HL-60 (cell line): ENCODE data around the gene TNFSF4.

Experiments used
- DNase-seq, 2 experiments: peaks; one replicate each; pipeline ENCODE4 v3.0.0-alpha.2; 2010 to 2020; ENCODE audit warnings: low read depth in 1 of 2, low spot score in 1 of 2
- H3K27ac ChIP-seq: fragments of 250-450 bp; sonication (Bioruptor Pico); replicated peaks from 2 replicates; pipeline ENCODE4 v1.5.1; 2020; ENCODE audit warnings: mild to moderate bottlenecking, moderate library complexity
- H3K27me3 ChIP-seq: fragments of 250-450 bp; sonication (Bioruptor Pico); 2 replicates; pipeline ENCODE4 v1.5.1; 2021; ENCODE audit warnings: mild to moderate bottlenecking, moderate library complexity; ENCODE audit not compliant: insufficient read depth, poor library complexity, severe bottlenecking
- H3K4me3 ChIP-seq: replicated peaks from 2 replicates; pipeline ENCODE4 v1.5.1; 2011; ENCODE audit warnings: mild to moderate bottlenecking, control low read depth, low read length; ENCODE audit not compliant: insufficient read depth
- GABPA ChIP-seq: IDR thresholded peaks from 2 replicates; pipeline ENCODE4 v1.6.1; 2012; ENCODE audit warnings: low read depth
- POLR2AphosphoS5 ChIP-seq: IDR thresholded peaks from 2 replicates; pipeline ENCODE4 v1.6.1; 2012; ENCODE audit warnings: low read depth
- REST ChIP-seq: IDR thresholded peaks from 2 replicates; pipeline ENCODE4 v1.6.1; 2012; ENCODE audit warnings: low read depth; ENCODE audit not compliant: insufficient replicate concordance
- SPI1 ChIP-seq: IDR thresholded peaks from 2 replicates; pipeline ENCODE4 v1.6.1; 2012; ENCODE audit warnings: low read depth, mild to moderate bottlenecking, borderline replicate concordance
- TF ChIP-seq, protein P1 (sequence below): IDR thresholded peaks from one replicate; pipeline ENCODE4 v1.5.1; 2011; ENCODE audit warnings: low read length, control low read depth, inconsistent platforms; ENCODE audit not compliant: insufficient read depth

TNFSF4 gene

GRCh38 chr1:173213665-173214064 lies 6.5 kb upstream of the TNFSF4 start:
- TF ChIP-seq SPI1 (no peak), REST (no peak), GABPA (no peak), POLR2AphosphoS5 (no peak)
- TF ChIP-seq, protein P1, sequence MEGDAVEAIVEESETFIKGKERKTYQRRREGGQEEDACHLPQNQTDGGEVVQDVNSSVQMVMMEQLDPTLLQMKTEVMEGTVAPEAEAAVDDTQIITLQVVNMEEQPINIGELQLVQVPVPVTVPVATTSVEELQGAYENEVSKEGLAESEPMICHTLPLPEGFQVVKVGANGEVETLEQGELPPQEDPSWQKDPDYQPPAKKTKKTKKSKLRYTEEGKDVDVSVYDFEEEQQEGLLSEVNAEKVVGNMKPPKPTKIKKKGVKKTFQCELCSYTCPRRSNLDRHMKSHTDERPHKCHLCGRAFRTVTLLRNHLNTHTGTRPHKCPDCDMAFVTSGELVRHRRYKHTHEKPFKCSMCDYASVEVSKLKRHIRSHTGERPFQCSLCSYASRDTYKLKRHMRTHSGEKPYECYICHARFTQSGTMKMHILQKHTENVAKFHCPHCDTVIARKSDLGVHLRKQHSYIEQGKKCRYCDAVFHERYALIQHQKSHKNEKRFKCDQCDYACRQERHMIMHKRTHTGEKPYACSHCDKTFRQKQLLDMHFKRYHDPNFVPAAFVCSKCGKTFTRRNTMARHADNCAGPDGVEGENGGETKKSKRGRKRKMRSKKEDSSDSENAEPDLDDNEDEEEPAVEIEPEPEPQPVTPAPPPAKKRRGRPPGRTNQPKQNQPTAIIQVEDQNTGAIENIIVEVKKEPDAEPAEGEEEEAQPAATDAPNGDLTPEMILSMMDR = no peak
- DNase-seq = no peak

DNA sequence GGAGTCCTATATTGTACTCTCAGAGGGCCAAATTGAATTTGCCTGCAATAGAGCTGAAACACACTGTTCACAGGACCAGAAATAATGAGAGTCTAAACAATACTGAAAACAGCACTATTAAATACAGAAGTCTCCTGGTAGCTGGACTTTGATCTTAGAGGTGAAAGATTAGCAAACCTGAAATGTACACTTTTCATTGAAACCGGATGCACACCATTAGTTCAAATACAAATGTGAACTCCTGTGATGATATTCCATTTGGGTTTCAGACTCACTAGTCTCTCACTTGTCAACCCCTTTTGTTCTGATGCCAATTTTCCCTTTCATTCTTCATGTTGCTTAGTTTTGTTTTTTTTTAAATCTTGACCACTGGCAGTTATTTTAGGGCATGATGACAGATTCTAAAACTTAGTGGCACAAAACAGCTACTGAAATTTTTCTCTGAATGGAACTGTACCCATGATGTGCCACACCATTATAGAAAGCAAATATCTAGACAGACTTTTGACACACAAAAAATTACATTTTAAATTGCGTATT lies 5.9 kb upstream of the TNFSF4 start:
- no peak overlapping the region for H3K27ac ChIP-seq
- no peak for DNase-seq
- no peak for TF ChIP-seq GABPA
- TF ChIP-seq, protein P1 = no peak
- no peak for TF ChIP-seq POLR2AphosphoS5
- no peak for TF ChIP-seq SPI1
- no peak for TF ChIP-seq REST
- no peak overlapping the region for H3K4me3 ChIP-seq
- H3K27me3 ChIP-seq = no peaks in the 10 kb centered on the region

More at GRCh38 chr1:173213665-173214064, 6.5 kb upstream of the TNFSF4 start:
- Histone ChIP-seq H3K4me3 (no peak overlapping the region), H3K27ac (no peak overlapping the region), H3K27me3 (no peaks in the 10 kb centered on the region)

DNA sequence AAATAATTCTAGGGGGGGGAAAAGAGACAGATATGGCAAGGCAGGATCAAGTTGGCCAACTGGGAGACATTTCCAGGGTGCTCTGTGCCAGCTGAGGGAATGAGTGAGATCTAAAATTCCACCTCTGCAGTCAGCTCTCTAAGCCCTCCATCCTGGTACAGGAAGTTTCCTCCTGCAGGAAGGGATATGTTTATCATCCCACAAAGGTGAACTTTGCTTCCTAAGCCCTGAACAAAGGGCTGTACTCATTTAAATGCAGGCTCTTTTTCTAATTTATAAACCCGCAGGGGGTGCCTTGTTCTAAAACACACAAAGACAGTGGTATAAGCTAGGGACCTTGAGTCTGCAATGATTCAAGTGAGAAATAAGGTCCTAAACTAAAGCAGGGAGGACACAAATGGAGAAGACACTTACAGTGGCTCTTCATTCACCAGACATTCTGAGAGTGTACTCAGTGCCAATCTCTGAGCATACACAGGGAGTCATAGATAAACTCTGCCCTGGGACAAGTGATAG lies 3.6 kb upstream of the TNFSF4 start:
- H3K4me3 ChIP-seq = no peak overlapping the region
- no peak for TF ChIP-seq POLR2AphosphoS5
- no peak for TF ChIP-seq SPI1
- TF ChIP-seq, protein P1 = no peak
- TF ChIP-seq REST = no peak
- TF ChIP-seq GABPA = no peak
- no peak overlapping the region for H3K27ac ChIP-seq
- DNase-seq = no peak
- H3K27me3 ChIP-seq = no peaks in the 10 kb centered on the region
